ENCODE results near the gene L2HGDH.

- TF ChIP-seq CTCF (conservative IDR thresholded peaks at IDR 0.05; ENCODE audit: low read length), result no peak
- TF ChIP-seq EZH2phosphoT487 (IDR thresholded peaks at IDR 0.05; ENCODE audit: borderline replicate concordance, low read depth, low read length), result no peak
These were observed 62.8 kb downstream of the L2HGDH start for GRCh38 chr14:50249136-50249775.
